Neuron (in vitro differentiated cells): Measurements from ENCODE around the gene ZNF568.
A peak's percentile ranks its signal among the peaks of the same experiment; 100 is the strongest.

Source experiments
- H2AFZ ChIP-seq: one replicate; pipeline ENCODE4 v1.6.1; 2013; ENCODE audit warnings: low read depth, mild to moderate bottlenecking, inconsistent platforms, low read length, moderate library complexity
- H3K27me3 ChIP-seq: one replicate; pipeline ENCODE4 v1.6.1; 2013; ENCODE audit warnings: low read length; ENCODE audit not compliant: insufficient read depth
- H3K36me3 ChIP-seq: one replicate; pipeline ENCODE4 v1.6.1; 2013; ENCODE audit warnings: low read length; ENCODE audit not compliant: insufficient read depth
- H3K4me1 ChIP-seq: one replicate; pipeline ENCODE4 v1.6.1; 2013; ENCODE audit warnings: low read length; ENCODE audit not compliant: insufficient read depth
- H3K4me3 ChIP-seq: 2 replicates; pipeline ENCODE4 v1.5.1; 2013; ENCODE audit warnings: mild to moderate bottlenecking, low read length, moderate library complexity
- H3K9me3 ChIP-seq: one replicate; pipeline ENCODE4 v1.6.1; 2013; ENCODE audit warnings: low read length

The ZNF568 gene

GRCh38 chr19:36915992-36916830, at the start of gene ZNF568, which contains the start of gene ZNF829:
Gene ZNF568 (plus strand): TSS chr19:36916332. CDS start chr19:36922771, 6,439 bp downstream.
Gene ZNF829 (minus strand): TSS chr19:36916291. CDS start chr19:36915167, 1,124 bp downstream.
- Histone ChIP-seq H3K36me3 (peaks cover 41% of the 10 kb centered on the region), H3K9me3 (peaks cover 34% of the 10 kb centered on the region), H3K27me3 (no peaks in the 10 kb centered on the region), H2AFZ (peak within 1 kb of the TSS; percentile 93), H3K4me1 (no peaks in the 10 kb centered on the region), H3K4me3 (peak within 1 kb of the TSS; percentile 64)

DNA sequence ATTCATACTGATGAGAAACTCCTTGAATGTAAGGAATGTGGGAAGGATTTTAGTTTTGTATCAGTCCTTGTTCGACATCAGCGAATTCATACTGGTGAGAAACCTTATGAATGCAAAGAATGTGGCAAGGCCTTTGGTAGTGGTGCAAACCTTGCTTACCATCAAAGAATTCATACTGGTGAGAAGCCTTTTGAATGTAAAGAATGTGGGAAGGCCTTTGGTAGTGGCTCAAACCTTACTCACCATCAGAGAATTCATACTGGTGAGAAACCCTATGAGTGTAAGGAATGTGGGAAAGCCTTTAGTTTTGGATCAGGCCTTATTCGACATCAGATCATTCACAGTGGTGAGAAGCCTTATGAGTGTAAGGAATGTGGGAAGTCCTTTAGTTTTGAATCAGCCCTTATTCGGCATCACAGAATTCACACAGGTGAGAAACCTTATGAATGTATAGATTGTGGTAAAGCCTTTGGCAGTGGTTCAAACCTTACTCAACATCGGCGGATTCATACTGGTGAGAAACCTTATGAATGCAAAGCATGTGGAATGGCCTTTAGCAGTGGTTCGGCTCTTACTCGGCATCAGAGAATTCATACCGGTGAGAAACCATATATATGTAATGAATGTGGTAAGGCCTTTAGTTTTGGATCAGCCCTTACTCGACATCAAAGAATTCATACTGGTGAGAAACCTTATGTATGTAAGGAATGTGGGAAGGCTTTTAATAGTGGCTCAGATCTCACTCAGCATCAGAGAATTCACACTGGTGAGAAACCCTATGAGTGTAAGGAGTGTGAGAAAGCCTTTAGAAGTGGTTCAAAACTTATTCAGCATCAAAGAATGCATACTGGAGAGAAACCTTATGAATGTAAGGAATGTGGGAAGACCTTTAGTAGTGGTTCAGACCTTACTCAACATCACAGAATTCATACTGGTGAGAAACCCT, 38.9 kb upstream of the ZNF568 start:
- Histone ChIP-seq H3K9me3 (peaks cover 62% of the 10 kb centered on the region), H2AFZ (no peak overlapping the region), H3K27me3 (no peaks in the 10 kb centered on the region), H3K36me3 (peaks cover 31% of the 10 kb centered on the region), H3K4me3 (no peak overlapping the region), H3K4me1 (no peaks in the 10 kb centered on the region)

DNA sequence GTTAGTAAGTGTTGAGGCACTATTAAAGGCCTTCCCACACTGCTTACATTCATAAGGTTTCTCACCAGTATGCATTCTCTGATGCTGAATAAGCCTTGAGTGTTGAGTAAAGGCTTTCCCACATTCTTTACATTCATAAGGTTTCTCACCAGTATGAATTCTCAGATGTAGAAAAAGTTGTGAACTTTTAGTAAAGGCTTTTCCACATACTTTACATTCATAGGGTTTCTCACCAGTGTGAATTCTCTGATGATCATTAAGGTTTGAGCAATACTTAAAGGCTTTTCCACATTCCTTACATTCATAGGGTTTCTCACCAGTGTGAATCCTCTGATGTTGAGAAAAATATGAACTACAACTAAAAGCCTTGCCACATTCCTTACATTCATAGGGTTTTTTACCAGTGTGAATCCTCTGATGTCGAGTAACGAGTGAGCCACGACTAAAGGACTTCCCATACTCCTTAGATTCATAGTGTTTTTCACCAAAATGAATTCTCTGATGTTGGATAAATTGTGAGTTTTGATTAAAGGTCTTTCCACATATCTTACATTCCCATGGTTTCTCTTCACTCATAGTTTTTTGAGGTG, 24.3 kb upstream of the ZNF568 start:
- H3K4me3 ChIP-seq, result no peak overlapping the region
- H3K9me3 ChIP-seq, result peaks cover 76% of the 10 kb centered on the region
- no peak overlapping the region for H2AFZ ChIP-seq
- no peaks in the 10 kb centered on the region for H3K27me3 ChIP-seq
- peaks cover 64% of the 10 kb centered on the region for H3K36me3 ChIP-seq
- no peaks in the 10 kb centered on the region for H3K4me1 ChIP-seq

- peaks cover 79% of the 10 kb centered on the region for H3K9me3 ChIP-seq
Measured at GRCh38 chr19:36894849-36895383, 21.2 kb upstream of the ZNF568 start.

GRCh38 chr19:36898422-36898821, 17.7 kb upstream of the ZNF568 start:
- Histone ChIP-seq H3K27me3 (no peaks in the 10 kb centered on the region), H3K9me3 (peaks cover 69% of the 10 kb centered on the region), H3K36me3 (peaks cover 75% of the 10 kb centered on the region), H3K4me3 (no peak overlapping the region), H3K4me1 (no peaks in the 10 kb centered on the region), H2AFZ (no peak overlapping the region)

More at GRCh38 chr19:36894849-36895383, 21.2 kb upstream of the ZNF568 start:
- H3K27me3 ChIP-seq, result no peaks in the 10 kb centered on the region
- H3K4me3 ChIP-seq, result no peak overlapping the region
- H3K4me1 ChIP-seq, result no peaks in the 10 kb centered on the region
- H3K36me3 ChIP-seq, result peaks cover 77% of the 10 kb centered on the region
- no peak overlapping the region for H2AFZ ChIP-seq

GRCh38 chr19:36916991-36917390, 859 bp downstream of the ZNF568 start:
- Histone ChIP-seq H3K9me3 (peaks cover 33% of the 10 kb centered on the region), H2AFZ (peak overlapping the region; percentile 93), H3K36me3 (peaks cover 42% of the 10 kb centered on the region), H3K4me1 (no peaks in the 10 kb centered on the region), H3K4me3 (peak overlapping the region; percentile 64), H3K27me3 (no peaks in the 10 kb centered on the region)

DNA sequence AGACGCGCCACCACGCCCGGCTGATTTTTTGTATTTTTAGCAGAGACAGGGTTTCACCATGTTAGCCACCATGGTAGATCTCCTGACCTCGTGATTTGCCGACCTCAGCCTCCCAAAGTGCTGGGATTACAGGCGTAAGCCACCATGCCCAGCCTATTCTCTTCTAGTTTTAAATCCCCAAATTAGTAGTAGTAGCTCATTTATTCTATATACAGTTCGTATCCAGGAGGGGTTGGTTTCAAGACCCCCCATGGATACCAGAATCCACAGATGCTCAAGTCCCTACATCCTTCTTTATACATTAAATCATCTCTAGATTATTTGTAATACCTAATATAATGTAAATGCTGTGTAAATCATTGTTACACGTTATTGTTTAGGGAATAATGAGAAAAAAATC, 2.0 kb downstream of the ZNF568 start:
- H3K4me1 ChIP-seq, result no peaks in the 10 kb centered on the region
- H3K27me3 ChIP-seq, result no peaks in the 10 kb centered on the region
- H3K4me3 ChIP-seq, result no peak overlapping the region
- H3K36me3 ChIP-seq, result peaks cover 48% of the 10 kb centered on the region
- H2AFZ ChIP-seq, result no peak overlapping the region
- peaks cover 40% of the 10 kb centered on the region for H3K9me3 ChIP-seq

DNA sequence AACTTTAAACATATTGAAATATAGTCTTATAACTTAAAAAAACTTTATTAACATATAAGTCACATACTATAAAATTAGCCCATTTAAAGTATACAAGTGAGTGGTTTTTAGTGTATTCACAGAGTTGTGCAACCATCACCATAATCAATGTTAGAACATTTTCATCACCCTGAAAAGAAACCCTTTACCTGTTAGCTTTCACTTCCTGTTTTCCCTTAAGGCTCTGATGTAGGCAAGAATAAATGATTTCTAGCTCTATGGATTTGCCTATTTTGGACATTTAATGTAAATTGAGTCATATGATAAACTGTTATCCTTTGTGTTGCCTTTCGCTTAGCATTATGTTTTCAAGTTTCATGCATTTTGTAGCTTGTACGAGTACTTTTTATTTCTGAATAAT, 15.6 kb downstream of the ZNF568 start:
- peaks cover 27% of the 10 kb centered on the region for H3K9me3 ChIP-seq
- H3K36me3 ChIP-seq, result peaks cover 13% of the 10 kb centered on the region
- no peak overlapping the region for H2AFZ ChIP-seq
- H3K4me1 ChIP-seq, result no peaks in the 10 kb centered on the region
- no peak overlapping the region for H3K4me3 ChIP-seq
- H3K27me3 ChIP-seq, result no peaks in the 10 kb centered on the region

DNA sequence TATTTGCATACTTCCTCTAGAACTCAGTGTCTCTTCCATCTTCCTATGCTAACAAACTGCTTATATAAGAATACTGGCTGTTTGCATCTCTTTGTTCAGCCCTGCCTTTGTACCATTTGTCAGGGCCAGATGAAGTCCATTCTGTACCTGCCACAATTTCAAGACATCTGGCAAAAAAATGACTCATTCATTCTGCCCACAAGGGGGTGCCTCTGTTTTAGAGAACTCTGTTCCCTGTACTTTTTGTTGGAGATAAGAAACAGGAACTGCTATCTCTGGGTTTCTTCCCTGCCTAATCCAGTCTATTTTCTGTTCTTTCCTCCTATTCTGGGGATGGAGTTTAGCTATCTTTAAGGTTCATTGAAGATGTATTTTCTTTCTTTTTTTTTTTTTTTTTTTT, 23.0 kb downstream of the ZNF568 start:
- Histone ChIP-seq H3K4me3 (no peak overlapping the region), H3K4me1 (no peaks in the 10 kb centered on the region), H3K9me3 (peaks cover 25% of the 10 kb centered on the region), H2AFZ (no peak overlapping the region), H3K27me3 (no peaks in the 10 kb centered on the region), H3K36me3 (peaks cover 57% of the 10 kb centered on the region)

- Histone ChIP-seq H3K36me3 (peaks cover 28% of the 10 kb centered on the region), H2AFZ (no peak overlapping the region), H3K9me3 (peaks cover 43% of the 10 kb centered on the region), H3K4me1 (no peaks in the 10 kb centered on the region), H3K27me3 (no peaks in the 10 kb centered on the region), H3K4me3 (no peak overlapping the region)
Measured at GRCh38 chr19:36950335-36951119, 34.4 kb downstream of the ZNF568 start.

DNA sequence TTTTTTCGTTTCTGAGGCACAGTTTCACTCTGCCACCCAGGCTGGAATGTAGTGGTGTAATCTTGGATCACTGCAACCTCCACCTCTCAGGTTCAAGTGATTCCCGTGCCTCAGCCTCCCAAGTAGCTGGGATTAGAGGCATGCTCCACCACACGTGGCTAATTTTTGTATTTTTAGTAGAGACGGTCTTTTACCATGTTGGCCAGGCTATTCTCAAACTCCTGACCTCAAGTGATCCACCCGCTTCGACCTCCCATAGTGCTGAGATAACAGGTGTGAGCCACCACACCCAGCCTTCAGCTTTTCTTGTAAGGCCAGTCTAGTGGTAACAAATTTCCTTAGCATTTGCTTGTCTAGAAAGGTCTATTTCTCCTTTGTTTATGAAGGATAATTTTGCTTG, 46.2 kb downstream of the ZNF568 start:
- no peak overlapping the region for H2AFZ ChIP-seq
- H3K4me1 ChIP-seq, result no peaks in the 10 kb centered on the region
- no peak overlapping the region for H3K4me3 ChIP-seq
- H3K9me3 ChIP-seq, result peaks cover 19% of the 10 kb centered on the region
- no peaks in the 10 kb centered on the region for H3K36me3 ChIP-seq
- H3K27me3 ChIP-seq, result no peaks in the 10 kb centered on the region

DNA sequence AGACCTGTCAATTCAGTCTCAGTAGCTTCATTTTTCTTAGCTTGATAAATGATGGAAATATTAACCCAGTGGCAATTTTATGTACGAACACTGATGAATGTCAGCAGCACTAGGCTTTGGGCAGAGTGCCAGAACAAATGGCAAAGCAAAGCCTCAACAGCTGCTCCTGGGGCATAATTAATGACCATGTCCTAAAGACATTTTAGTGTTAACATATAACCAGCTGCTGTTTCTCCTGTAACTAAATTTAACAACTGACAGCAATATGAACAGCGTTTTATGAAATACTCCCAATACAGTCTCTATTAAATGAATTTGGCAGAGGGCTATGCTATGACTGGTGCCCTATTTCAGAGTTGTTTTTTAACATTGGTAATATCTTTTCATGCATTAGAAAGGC, 47.1 kb downstream of the ZNF568 start:
- H3K9me3 ChIP-seq, result peaks cover 23% of the 10 kb centered on the region
- no peaks in the 10 kb centered on the region for H3K27me3 ChIP-seq
- no peak overlapping the region for H2AFZ ChIP-seq
- no peaks in the 10 kb centered on the region for H3K36me3 ChIP-seq
- H3K4me3 ChIP-seq, result no peak overlapping the region
- H3K4me1 ChIP-seq, result no peaks in the 10 kb centered on the region
